DMS79 (cell line): Measurements from ENCODE around the gene FBXO21.
"Not testable (repeated sequence)": the region's sequence is repeated elsewhere in the genome, so short reads cannot be mapped to it uniquely, and the experiment has no call there.

Experiments
- DNase-seq: peaks from one replicate; lab custom pipeline; 2025; lab: John Stamatoyannopoulos, UW

FBXO21 gene

GRCh38 chr12:117190210-117190781 is at the start of gene FBXO21:
TSS of gene FBXO21 (minus strand) at chr12:117190470. CDS start at chr12:117190456, 14 bp downstream.
- peak; percentile 72 for DNase-seq

- peak; percentile 59 for DNase-seq
These were observed 46.3 kb upstream of the FBXO21 start for GRCh38 chr12:117236456-117237001.

- no peak for DNase-seq
These were observed 45.0 kb upstream of the FBXO21 start for GRCh38 chr12:117235261-117235660.

GRCh38 chr12:117234441-117234840 is 44.2 kb upstream of the FBXO21 start:
- DNase-seq = no peak

- no peak for DNase-seq
These were observed 41.5 kb upstream of the FBXO21 start for GRCh38 chr12:117231750-117232149.

- DNase-seq = no peak
These were observed 38.0 kb upstream of the FBXO21 start for GRCh38 chr12:117228239-117228638.

GRCh38 chr12:117227000-117227653 is 36.9 kb upstream of the FBXO21 start:
- no peak for DNase-seq

GRCh38 chr12:117226505-117226904 is 36.2 kb upstream of the FBXO21 start:
- no peak for DNase-seq

- no peak for DNase-seq
These were observed 34.9 kb upstream of the FBXO21 start for GRCh38 chr12:117225179-117225578.

GRCh38 chr12:117220947-117221346 is 30.7 kb upstream of the FBXO21 start:
- DNase-seq = not testable (repeated sequence)

GRCh38 chr12:117218149-117218548 is 27.9 kb upstream of the FBXO21 start:
- no peak for DNase-seq

GRCh38 chr12:117216686-117217085 is 26.4 kb upstream of the FBXO21 start:
- DNase-seq = no peak

- DNase-seq = no peak
These were observed 24.5 kb upstream of the FBXO21 start for GRCh38 chr12:117214797-117215196.

- no peak for DNase-seq
These were observed 23.1 kb upstream of the FBXO21 start for GRCh38 chr12:117213295-117213808.

- DNase-seq = peak; percentile 70
These were observed 22.4 kb upstream of the FBXO21 start for GRCh38 chr12:117212563-117213190.

GRCh38 chr12:117210266-117210918 is 20.1 kb upstream of the FBXO21 start:
- DNase-seq = no peak

- DNase-seq = no peak
These were observed 19.4 kb upstream of the FBXO21 start for GRCh38 chr12:117209626-117210025.

- no peak for DNase-seq
These were observed 18.7 kb upstream of the FBXO21 start for GRCh38 chr12:117208811-117209455.

- DNase-seq = no peak
These were observed 17.9 kb upstream of the FBXO21 start for GRCh38 chr12:117208206-117208605.

GRCh38 chr12:117207675-117208074 is 17.4 kb upstream of the FBXO21 start:
- DNase-seq = no peak

GRCh38 chr12:117202556-117202955 is 12.3 kb upstream of the FBXO21 start:
- DNase-seq = no peak

- DNase-seq = no peak
These were observed 11.8 kb upstream of the FBXO21 start for GRCh38 chr12:117202033-117202432.
